DMS53 treated with DMSO at 0.1 percent for 48 hours (cell line): Measurements from ENCODE around the gene TMEM132C.
"Not testable (repeated sequence)": the region's sequence is repeated elsewhere in the genome, so short reads cannot be mapped to it uniquely, and the experiment has no call there.

Experiments
- DNase-seq: peaks from one replicate; lab custom pipeline; 2025; ENCODE audit not compliant: unreplicated experiment; lab: John Stamatoyannopoulos, UW

TMEM132C gene

DNA sequence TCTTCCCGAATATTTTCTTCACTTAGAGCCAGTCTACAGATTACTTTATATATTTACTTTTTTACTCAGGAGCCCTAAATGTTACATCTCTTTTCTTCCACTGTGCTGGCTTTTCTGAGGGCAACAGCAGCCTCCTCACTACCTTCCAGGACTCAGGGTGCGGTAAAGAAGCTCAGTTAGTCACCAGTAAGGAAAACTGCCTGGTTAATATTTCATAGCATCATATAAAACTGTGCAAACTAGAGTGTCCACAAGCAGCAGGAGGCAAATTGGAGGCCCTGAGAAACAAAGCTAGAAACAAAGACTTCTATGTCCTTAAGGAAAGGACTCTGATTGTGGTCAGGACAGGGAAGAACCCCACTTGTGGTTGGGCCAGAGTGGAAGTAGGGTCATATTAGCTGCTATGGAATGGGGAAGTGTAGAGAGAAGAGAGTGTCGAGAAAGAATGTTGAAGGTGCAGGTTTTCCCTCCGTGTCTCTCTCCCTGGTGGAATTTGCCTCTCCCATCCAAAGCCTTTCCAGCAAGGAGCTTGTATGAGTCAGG lies 336.7 kb downstream of the TMEM132C start:
- no peak for DNase-seq

- DNase-seq = not testable (repeated sequence)
Measured at GRCh38 chr12:128604219-128604618, 337.2 kb downstream of the TMEM132C start.

- no peak for DNase-seq
Measured at GRCh38 chr12:128606051-128606450, 339.1 kb downstream of the TMEM132C start.

DNA sequence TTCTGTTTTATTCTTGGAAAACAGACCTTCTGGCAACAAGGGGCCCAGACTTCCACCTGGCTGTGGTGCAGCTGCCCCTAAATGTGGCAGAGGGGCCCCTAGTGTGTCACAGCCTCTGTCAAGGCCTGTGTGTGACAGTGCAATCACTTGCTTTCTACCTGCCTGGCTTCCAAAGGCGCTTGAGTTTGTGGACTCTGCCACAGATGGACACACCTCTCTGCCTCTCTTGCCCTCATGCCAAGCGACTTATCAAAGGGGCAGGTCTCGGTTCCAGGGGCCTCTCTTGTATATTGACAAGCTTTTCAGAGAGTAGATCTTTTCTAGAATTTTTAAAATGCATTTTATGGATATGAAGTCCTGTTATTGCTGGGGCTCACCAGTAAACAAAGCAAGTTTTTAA lies 339.6 kb downstream of the TMEM132C start:
- no peak for DNase-seq

- no peak for DNase-seq
Measured at GRCh38 chr12:128606970-128607369, 340.0 kb downstream of the TMEM132C start.

DNA sequence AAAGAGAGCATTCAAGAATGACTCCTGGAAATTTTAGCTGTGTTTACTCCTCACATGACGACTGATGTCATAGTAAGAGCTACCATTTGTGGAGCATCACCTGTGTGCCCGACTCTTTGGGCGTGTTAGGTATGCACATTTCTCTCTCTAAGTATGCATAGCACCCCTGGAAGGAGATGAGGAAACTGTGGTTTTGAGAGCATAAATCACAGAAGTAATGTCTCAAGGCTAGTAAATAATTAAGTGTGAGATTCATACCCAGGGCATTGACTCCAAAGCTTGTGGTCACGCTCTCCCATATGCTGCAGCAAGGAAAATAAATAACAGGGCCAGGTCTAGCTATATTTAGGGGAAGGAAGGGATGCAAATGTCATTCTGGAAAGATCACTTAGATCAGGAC lies 340.7 kb downstream of the TMEM132C start:
- no peak for DNase-seq

DNA sequence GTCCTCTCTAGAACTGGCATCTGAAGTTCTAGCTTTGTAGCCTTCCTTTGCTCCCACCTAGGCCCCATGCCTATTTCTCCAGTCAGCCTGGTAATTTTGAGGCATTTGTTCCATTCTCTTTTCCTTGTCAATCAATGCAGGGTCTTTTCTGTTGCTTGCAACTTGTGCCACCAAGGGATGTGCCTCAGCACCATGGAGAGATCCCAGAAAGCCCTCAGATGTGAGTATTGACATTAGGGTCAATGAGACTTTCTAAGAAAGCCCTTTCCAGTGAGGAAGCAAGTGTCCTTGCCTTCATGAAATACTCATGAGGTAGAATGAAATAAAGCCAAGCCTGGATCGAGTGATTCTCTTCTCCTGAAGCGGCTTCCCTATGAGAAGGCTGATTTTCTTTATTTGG lies 342.9 kb downstream of the TMEM132C start:
- no peak for DNase-seq

DNA sequence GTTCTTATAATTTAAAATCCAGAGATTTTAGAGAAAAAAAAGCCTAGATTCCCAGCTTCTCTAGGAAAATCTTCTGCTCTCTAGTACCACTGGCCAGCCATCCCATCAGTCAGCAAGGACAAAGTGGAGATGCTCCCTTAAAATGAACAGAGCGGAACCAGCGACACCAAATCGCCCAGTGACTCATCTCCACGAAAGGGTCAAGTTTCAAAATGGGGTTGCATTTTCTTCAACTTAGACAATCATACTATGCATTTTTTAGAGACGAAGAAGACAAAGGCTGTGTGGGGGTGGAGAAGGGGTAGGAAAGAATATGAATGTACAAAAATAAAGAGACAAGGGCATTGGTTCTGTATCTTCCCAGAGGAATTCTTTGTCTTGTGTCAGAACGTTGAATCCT lies 344.8 kb downstream of the TMEM132C start:
- no peak for DNase-seq

GRCh38 chr12:128612150-128612850 lies 345.3 kb downstream of the TMEM132C start:
- no peak for DNase-seq

- no peak for DNase-seq
Measured at GRCh38 chr12:128613837-128614590, 347.0 kb downstream of the TMEM132C start.

DNA sequence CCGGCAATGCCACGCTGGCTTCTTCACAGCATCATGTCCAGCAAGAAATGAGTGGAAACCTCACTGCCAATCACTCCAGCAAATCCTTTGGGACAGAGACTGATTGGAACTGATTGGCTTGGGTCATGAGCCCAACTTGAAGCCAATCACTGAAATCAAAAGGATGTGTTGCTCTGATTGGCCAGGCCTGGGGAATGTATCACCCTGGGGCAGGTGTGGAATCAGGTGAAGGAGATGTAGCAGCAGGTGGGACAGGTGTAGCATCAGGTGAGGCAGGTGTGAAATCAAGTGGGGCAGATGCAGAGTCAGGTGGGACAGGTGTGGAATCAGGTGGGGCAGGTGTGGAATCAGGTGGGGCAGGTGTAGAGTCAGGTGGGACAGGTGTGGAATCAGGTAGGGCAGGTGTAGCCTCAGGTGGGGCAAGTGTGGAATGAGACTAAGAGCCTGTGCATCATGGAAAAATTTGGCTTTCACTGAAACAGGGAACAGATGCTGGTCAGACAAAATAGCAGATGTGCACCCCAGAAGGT lies 350.4 kb downstream of the TMEM132C start:
- DNase-seq = no peak

GRCh38 chr12:128619263-128619662 lies 352.3 kb downstream of the TMEM132C start:
- DNase-seq = no peak

DNA sequence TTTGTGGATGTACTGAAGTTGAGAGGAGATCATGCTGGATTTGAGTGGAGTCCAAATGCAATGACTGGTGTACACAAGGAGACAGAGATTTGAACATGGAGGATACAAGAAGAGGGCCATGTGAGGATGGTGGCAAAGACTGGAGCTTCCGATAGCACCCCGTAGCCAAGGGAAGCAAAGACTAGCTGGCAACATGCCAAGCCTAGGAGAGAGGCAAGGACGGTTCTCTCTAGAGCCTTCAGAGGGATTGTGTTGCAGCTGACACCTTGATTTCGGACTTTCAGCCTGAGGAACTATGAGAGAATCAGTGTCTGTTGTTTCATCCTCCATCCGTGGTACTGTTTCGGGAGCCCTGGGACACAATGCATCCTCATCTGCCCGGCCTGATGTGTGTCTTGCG lies 354.3 kb downstream of the TMEM132C start:
- DNase-seq = no peak

GRCh38 chr12:128623748-128624147 lies 356.8 kb downstream of the TMEM132C start:
- DNase-seq = no peak

- no peak for DNase-seq
Measured at GRCh38 chr12:128626808-128627320, 359.9 kb downstream of the TMEM132C start.

GRCh38 chr12:128627659-128628058 lies 360.7 kb downstream of the TMEM132C start:
- DNase-seq = no peak

DNA sequence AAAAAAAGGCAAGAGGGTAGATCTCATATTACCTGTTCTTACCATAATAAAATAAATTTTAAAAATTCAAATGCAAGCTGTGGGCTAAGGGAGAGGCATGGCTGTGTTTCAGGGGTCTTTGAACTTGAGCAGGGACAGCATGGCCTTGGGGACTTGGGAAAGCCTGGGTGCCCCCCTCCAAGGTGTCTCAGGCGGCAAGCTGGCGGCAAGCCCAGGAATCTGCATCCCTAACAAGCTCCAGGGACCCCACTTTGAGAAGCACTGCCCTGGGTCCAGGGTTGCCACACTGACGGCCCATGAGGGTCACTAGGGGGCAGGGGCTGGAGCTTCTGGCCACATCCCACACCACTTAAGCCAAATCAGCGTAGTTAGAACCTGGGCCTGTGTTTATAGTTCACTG lies 363.0 kb downstream of the TMEM132C start:
- DNase-seq = no peak

DNA sequence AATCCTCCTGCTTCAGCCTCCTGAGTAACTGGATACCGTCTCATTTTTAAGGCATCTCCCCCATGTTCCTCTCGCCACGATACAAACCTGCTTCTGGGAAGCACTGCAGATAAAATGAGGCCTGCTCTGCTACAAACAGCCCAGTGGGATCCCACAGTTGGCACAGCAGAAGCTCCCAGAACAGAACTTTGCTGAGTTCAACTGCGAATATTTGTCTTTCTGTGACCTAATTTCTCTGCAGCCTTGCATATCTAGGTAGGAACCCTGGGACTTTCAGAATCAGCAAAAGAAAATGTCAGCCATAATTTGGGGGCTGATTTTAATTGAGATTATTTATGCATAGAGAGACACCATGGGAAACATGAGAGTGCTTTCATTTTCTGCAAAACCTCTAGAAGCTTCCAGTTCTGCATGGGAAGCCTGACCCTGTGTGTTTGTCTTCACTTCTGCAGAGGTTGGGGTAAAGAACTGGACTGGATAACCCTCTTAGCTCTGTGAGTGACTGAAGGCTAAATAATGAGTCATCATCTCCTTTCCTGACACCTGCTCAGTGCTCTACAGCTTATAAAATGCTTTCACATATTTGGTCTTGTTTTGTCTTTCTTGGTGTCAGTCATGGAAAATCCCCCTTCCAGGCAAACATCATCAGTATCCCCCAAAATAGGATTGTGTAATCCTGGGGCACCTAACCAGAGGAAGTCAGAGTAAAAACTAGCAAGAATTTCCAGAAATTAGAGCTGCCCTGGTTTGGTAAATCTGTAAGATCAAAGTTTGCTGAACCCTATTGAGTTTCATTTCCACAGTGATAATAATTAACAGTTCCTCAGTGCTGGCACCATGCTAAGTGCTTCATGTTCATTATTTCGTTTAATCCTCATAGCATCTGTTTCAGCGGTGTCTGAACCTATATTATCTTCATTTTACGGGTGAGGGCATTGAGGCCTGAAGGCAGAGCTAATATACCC lies 371.0 kb downstream of the TMEM132C start:
- DNase-seq = no peak

- DNase-seq = no peak
Measured at GRCh38 chr12:128639089-128639488, 372.1 kb downstream of the TMEM132C start.

GRCh38 chr12:128643155-128643554 lies 376.2 kb downstream of the TMEM132C start:
- DNase-seq = no peak
